ENCODE measurements around the gene RRP12.
"Not testable (repeated sequence)": the region's sequence is repeated elsewhere in the genome, so short reads cannot be mapped to it uniquely, and the experiment has no call there.

RRP12 gene

DNA sequence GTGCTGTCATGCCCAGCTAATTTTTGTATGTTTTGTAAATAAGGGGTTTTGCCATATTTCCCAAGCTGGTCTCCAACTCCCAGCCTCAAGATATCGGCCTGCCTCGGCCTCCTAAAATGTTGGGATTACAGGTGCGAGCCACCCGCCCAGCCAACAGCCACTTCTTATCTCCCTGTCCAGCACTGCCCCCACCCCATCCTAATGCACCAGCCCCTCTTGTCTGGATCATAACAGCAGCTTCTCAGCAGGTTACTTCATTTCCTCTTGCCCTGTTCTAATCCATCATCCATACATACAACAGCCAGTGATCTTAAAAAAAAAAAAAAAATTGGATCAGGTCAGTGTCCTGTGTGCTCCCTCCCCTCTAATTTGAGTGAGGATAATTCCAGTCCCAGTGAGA, 53.8 kb downstream of the RRP12 start:
- no peaks in the 10 kb centered on the region for H3K36me3 Mint-ChIP-seq (ENCODE audit: low read depth)
- H3K9me3 Mint-ChIP-seq: no peaks in the 10 kb centered on the region
- H3K27me3 Mint-ChIP-seq (ENCODE audit: low read depth): no peaks in the 10 kb centered on the region
- no peak overlapping the region for H3K4me3 Mint-ChIP-seq
- H3K27ac Mint-ChIP-seq: no peak overlapping the region
- no peaks in the 10 kb centered on the region for H3K4me1 Mint-ChIP-seq (ENCODE audit: low read depth)

DNA sequence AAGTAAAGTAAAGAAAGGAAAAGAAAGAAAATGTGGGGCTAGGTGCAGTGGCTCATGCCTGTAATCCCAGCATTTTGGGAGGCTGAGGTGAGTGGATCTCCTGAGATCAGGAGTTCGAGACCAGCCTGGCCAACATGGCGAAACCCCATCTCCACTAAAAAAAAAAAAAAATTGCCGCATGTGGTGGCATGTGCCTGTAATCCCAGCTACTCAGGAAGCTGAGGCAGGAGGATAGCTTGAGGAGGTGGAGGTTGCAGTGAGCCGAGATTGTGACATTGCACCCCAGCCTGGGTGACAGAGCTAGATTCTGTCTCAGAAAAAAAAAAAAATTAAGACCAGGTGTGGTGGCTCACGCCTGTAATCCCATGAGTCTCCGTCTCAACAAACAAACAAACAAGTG, 57.5 kb downstream of the RRP12 start:
- H3K36me3 Mint-ChIP-seq (ENCODE audit: low read depth); H3K9me3 Mint-ChIP-seq; H3K27ac Mint-ChIP-seq; H3K4me3 Mint-ChIP-seq; H3K4me1 Mint-ChIP-seq (ENCODE audit: low read depth): not testable (repeated sequence)
- peaks cover 10% of the 10 kb centered on the region for H3K27me3 Mint-ChIP-seq (ENCODE audit: low read depth)

DNA sequence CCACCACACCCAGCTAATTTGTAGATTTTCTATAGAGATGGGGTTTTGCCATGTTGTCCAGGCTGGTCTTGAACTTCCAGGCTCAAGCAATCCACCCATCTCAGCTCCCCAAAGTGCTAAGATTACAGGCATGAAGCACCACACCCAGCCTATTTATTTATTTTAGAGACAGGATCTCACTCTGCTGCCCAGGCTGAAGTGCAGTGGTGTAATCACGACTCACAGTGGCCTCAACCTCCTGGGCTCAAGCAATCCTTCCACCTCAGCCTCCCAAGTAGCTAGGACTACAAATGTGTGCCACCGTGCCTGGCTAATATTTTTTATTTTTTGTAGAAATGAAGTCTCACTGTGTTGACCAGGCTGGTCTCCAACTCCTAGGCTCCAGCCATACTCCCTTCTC, 59.7 kb downstream of the RRP12 start:
- H3K9me3 Mint-ChIP-seq: no peaks in the 10 kb centered on the region
- no peak overlapping the region for H3K4me3 Mint-ChIP-seq
- no peaks in the 10 kb centered on the region for H3K36me3 Mint-ChIP-seq (ENCODE audit: low read depth)
- H3K27me3 Mint-ChIP-seq (ENCODE audit: low read depth): peaks cover 31% of the 10 kb centered on the region
- H3K27ac Mint-ChIP-seq: no peak overlapping the region
- no peaks in the 10 kb centered on the region for H3K4me1 Mint-ChIP-seq (ENCODE audit: low read depth)

DNA sequence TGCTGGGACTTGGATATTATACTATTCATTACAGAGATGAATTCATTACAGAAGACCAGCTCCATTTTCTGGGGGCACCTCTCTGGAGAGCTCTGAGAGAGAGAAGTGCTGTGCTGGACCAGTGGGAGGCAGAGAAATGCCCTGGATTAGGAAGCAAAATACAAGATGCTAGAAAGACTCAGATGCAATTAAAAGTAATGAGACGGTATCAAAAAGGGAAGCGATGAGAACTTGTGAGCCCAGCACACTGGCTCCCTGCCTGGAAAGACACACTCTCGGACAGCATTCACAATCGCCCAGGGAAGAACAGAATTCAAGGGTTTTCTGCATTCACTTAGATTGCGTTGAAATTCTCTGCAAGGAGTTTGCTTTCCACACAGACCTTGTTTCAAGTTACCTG, 63.1 kb downstream of the RRP12 start:
- no peak overlapping the region for H3K27ac Mint-ChIP-seq
- H3K27me3 Mint-ChIP-seq (ENCODE audit: low read depth): peaks cover 35% of the 10 kb centered on the region
- peaks cover 6% of the 10 kb centered on the region for H3K36me3 Mint-ChIP-seq (ENCODE audit: low read depth)
- H3K9me3 Mint-ChIP-seq: no peaks in the 10 kb centered on the region
- H3K4me3 Mint-ChIP-seq: no peak overlapping the region
- H3K4me1 Mint-ChIP-seq (ENCODE audit: low read depth): peaks cover 9% of the 10 kb centered on the region

DNA sequence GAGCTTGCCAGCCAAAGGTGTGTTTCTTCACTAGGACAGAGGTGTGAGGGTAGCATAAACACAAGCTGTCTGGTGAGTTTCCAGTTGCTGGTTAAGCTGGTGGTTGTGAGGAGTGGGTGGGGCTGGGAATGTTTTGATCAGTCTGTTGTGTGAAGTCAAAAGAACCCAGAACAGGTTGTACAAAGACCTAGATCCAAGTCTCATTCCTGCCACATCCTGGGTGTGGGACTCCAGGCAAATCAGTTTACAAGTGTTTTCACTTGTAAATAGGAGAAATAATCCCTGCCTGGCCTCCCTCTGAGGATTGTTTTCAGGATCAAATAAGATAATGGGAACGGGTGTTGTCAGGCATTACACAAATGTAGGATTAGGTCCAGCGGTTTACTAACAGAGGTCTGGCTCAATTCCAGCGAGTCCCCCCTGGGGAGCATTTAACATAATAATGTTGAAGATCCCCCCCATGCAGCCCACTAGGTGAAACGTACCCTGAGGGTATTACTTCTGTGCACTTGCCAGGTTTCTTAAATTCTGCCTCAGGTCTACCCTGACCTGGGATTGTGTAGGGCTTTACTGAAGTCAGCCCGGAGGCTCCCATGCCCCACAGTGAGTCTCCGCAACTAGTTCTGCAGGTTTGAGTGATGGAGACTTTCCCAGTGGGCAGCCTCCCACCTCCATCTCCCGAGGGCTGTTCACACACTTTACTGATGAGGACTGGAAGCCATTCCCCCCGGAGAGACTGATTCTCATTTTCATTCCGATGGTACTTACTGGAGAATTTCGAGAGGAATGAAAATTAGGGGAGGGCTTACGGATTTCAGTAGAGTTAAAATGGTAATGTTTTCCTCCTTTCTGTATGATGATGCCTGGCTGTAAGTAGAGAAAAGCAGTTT, 64.0 kb downstream of the RRP12 start:
- Mint-ChIP-seq H3K36me3 (ENCODE audit: low read depth) (peaks cover 8% of the 10 kb centered on the region), H3K27me3 (ENCODE audit: low read depth) (peaks cover 35% of the 10 kb centered on the region), H3K9me3 (no peaks in the 10 kb centered on the region), H3K27ac (no peak overlapping the region), H3K4me1 (ENCODE audit: low read depth) (peaks cover 18% of the 10 kb centered on the region), H3K4me3 (no peak overlapping the region)

DNA sequence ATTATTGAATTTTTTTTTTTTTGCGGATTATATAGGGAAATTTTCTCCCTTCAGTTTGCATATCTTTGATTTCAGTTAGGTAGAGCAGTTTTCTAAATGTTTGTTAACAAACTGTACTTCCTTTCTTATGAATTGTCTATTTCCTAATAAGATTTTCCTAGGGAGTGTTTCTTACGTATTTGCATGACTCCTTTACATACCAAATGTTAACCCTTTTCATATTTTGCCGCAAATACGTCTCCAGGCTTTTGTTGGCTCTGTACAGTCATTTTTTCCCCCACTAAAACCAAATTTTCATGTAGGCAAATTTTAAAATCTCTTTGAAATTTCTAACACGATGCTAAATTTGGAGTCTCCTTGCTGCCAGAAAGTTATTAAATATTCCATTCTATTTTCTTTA, 64.7 kb downstream of the RRP12 start:
- H3K4me1 Mint-ChIP-seq (ENCODE audit: low read depth): peaks cover 21% of the 10 kb centered on the region
- H3K9me3 Mint-ChIP-seq: no peaks in the 10 kb centered on the region
- H3K27ac Mint-ChIP-seq: no peak overlapping the region
- H3K36me3 Mint-ChIP-seq (ENCODE audit: low read depth): peaks cover 8% of the 10 kb centered on the region
- H3K27me3 Mint-ChIP-seq (ENCODE audit: low read depth): peaks cover 31% of the 10 kb centered on the region
- H3K4me3 Mint-ChIP-seq: no peak overlapping the region

DNA sequence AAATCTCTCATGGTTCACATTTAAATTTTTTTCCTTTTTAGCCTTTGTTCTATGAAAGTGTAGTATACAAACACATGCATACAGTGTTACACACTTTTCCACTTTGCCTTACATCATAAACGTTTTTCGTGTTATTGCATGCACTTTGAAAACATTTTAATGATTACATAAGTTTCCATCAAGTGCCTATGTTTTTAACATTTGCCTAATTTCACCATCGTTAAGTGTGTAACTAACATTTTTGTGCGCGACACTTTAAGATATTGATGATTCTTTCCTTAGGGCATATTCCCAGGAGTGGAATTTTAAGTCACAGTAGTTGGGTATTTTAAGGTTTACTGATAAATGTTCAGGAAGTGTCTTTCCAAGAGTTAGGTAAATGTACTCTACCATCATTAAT, 65.1 kb downstream of the RRP12 start:
- Mint-ChIP-seq H3K27me3 (ENCODE audit: low read depth) (peaks cover 31% of the 10 kb centered on the region), H3K9me3 (no peaks in the 10 kb centered on the region), H3K4me1 (ENCODE audit: low read depth) (peaks cover 24% of the 10 kb centered on the region)

DNA sequence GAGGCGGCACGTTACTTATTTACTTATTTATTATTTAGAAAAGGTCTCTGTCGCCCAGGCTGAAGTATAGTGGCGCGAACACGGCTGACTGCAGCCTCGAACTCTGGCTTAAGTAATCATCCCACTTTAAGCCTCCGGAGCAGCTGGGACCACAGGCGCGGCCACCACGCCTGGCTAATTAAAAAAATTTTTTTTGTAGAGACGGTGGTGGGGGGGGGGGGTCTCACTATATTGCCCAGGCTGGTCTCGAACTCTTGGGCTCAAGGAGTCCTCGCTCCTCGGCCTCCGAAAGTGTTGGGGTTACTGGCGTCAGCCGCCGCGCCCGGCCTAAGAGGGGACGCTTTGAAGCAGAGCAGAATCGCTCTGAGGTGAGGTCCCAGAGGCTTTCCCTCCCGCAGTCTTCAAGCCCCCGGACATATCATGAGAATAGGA, 65.9 kb downstream of the RRP12 start:
- Mint-ChIP-seq H3K27ac (no peak overlapping the region), H3K9me3 (no peaks in the 10 kb centered on the region), H3K4me3 (peak overlapping the region; percentile 17), H3K27me3 (ENCODE audit: low read depth) (peaks cover 29% of the 10 kb centered on the region), H3K4me1 (ENCODE audit: low read depth) (peaks cover 24% of the 10 kb centered on the region), H3K36me3 (ENCODE audit: low read depth) (peaks cover 8% of the 10 kb centered on the region)

More for the DNA sequence above, 65.1 kb downstream of the RRP12 start:
- Mint-ChIP-seq H3K36me3 (ENCODE audit: low read depth) (peaks cover 8% of the 10 kb centered on the region), H3K27ac (peak overlapping the region; percentile 36), H3K4me3 (peak overlapping the region; percentile 65)

DNA sequence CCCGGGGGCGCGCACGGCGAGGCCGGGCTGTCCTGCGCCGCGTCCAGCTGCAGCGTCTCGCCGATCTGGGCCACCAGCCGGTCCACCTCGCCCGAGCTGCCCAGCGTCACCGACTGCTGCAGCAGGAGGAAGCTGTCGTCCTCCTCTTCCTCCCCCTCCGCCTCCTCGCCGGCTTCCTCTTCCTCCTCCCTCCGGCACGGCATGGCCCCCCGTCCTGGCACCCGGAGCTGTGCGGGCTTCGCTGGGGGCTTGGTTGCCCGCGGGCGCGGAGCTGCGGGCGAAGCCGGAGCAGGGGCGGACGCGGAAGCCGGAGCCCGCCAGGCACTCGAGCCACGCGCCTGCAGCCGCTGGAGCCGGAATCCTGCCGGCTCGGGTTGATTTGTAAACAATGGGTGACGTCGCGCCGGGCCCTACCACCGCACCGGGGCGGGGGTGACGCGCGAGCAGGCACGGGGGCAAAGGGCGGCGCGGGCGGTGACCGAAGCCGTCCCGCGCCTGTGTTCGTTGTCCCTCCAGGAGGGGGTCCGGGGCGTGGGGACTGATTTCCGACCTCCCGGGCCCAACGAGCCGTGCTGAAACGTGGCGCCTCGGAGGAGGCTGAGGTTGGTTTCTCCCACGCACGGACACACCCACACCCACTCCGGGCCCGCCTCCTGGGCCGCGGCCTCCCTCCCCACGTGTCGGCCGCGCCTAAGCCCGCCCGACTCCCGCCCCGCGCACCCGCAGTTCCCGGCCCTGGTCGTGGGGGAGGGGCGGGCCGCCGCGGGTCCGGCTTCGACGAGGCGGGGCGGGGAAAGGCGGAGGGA, 66.6 kb downstream of the RRP12 start, which contains the start of gene FRAT2:
TSS of gene FRAT2 (minus strand) at position 360 of the 806 bp plus-strand sequence. CDS start at position 203, 157 bp downstream.
- H3K4me3 Mint-ChIP-seq: peak within 1 kb of the TSS; percentile 85
- peaks cover 27% of the 10 kb centered on the region for H3K4me1 Mint-ChIP-seq (ENCODE audit: low read depth)
- peaks cover 25% of the 10 kb centered on the region for H3K27me3 Mint-ChIP-seq (ENCODE audit: low read depth)
- peaks cover 12% of the 10 kb centered on the region for H3K36me3 Mint-ChIP-seq (ENCODE audit: low read depth)
- no peaks in the 10 kb centered on the region for H3K9me3 Mint-ChIP-seq
- H3K27ac Mint-ChIP-seq: peak within 1 kb of the TSS; percentile 86

DNA sequence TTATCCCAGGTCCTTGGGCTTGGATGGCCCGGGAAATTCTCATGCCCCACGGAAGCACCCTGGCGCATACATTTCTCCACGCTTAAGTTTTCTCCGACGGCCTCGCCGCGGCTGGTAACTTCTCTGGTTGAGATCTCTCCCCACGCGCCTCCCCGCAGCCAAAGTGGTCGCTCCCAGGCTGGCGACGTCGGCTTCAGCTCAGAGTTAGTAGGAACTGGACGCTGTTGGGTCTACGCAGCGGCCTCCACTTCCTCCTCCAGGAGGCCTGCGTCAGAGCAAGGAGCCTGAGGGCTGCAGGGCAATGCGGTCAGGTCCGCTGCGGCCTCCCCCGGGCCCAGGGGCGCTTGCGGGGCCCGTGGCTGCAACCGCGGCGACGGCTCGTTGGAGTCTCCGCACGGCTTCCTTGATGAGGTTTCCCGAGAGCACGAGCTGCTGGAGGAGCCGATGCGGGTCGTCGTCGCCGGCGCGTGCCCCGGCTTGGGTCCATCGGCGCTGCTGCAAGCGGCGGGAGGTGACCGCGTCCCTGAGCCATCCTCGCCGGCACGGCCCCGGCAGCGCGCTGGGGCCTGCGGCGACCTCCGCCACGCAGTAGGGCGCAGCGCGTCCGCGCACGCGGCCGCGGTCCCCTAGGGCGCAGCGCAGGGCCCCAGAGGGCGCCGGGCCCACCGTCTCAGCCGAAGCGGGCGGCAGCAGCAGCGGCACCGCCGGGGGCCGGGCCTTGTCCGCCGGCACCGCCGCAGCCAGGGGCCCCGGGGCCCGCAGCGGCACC, 67.4 kb downstream of the RRP12 start:
- H3K27ac Mint-ChIP-seq: peak overlapping the region; percentile 71

DNA sequence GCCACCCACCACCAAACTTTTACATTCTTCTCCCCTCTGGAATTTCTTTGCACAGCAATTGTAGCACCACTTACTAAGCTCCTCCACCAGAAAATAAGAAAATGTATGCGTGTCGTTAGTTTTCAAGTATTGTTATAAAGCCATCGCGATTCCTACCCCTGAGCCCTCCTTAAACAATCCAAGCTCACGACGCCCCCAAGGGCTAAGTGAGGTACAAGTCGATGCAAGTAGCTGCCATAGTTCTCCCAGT, 67.9 kb downstream of the RRP12 start:
- H3K4me3 Mint-ChIP-seq: peak overlapping the region; percentile 85
- H3K36me3 Mint-ChIP-seq (ENCODE audit: low read depth): peaks cover 16% of the 10 kb centered on the region
- H3K27me3 Mint-ChIP-seq (ENCODE audit: low read depth): peaks cover 23% of the 10 kb centered on the region
- no peaks in the 10 kb centered on the region for H3K9me3 Mint-ChIP-seq
- peaks cover 32% of the 10 kb centered on the region for H3K4me1 Mint-ChIP-seq (ENCODE audit: low read depth)
- H3K27ac Mint-ChIP-seq: peak overlapping the region; percentile 71

More for the DNA sequence above, 67.4 kb downstream of the RRP12 start:
- H3K9me3 Mint-ChIP-seq: no peaks in the 10 kb centered on the region
- H3K36me3 Mint-ChIP-seq (ENCODE audit: low read depth): peaks cover 15% of the 10 kb centered on the region
- H3K4me3 Mint-ChIP-seq: peak overlapping the region; percentile 85
- peaks cover 25% of the 10 kb centered on the region for H3K27me3 Mint-ChIP-seq (ENCODE audit: low read depth)
- H3K4me1 Mint-ChIP-seq (ENCODE audit: low read depth): peaks cover 30% of the 10 kb centered on the region

DNA sequence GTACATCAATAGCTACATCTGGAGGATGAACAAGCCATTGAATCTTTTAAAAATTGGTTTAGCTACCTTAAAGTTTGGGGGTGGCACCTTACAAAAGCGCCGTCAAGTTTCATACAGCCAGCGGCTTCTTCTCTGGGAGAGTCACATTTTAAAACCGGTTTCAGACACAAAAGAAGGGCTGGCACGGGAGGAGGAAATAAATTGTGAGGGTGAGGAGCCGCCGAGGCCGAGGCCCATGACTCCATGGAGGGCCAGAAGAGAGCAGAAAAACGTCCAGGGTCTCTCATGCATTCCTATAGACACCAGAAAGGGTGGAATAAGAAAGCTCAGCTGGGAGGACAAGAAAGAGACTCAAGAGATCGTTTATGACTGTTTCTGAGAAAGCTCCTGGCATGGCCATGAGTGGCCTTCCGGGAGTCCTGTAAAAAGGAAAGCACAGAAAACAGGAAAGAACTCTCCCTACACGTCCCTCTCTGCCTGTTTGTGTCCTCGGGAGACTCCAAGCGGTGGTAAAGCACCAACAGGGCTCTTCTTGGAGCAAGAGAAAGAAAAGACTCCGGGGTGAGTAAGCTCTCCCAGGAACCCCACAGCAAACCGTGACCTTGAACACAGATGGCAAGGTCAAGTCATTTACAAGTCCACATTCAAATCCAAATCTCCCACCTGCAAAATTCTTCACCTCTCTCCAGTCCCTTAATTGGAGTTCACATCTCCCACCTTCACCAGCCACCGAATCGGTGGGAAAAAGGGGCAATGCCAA, 68.4 kb downstream of the RRP12 start:
- Mint-ChIP-seq H3K9me3 (no peaks in the 10 kb centered on the region), H3K4me3 (peak overlapping the region; percentile 85), H3K27me3 (ENCODE audit: low read depth) (peaks cover 18% of the 10 kb centered on the region), H3K36me3 (ENCODE audit: low read depth) (peaks cover 16% of the 10 kb centered on the region), H3K4me1 (ENCODE audit: low read depth) (peaks cover 35% of the 10 kb centered on the region), H3K27ac (peak overlapping the region; percentile 71)

DNA sequence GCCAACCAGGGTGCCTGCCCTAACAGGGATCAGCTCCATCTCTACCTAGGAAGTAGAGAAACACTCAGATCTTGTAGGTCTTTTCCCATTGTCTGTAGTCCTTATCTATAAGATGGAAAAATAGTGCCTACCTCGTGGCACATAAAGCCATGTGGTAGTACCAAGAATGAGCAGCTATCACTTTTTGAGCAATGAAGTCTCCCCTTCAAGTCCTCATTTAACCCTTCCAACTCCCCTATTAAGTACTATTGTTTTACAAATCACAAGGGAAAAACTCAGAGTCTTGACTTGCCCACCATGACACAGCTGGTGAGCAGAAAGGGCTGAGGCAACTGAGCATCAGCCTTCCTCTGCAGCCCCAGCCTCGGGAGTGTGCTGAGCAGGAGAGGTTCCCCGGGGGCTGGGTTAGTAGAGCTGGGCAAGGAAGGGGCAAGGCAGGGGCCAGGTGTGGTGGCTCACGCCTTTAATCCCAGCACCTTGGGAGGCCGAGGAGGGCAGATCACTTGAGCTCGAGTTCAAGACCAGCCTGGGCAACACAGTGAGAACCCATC, 69.9 kb downstream of the RRP12 start:
- Mint-ChIP-seq H3K27me3 (ENCODE audit: low read depth) (peaks cover 3% of the 10 kb centered on the region), H3K9me3 (no peaks in the 10 kb centered on the region), H3K4me1 (ENCODE audit: low read depth) (peaks cover 42% of the 10 kb centered on the region), H3K27ac (no peak overlapping the region), H3K4me3 (peak overlapping the region; percentile 36), H3K36me3 (ENCODE audit: low read depth) (peaks cover 16% of the 10 kb centered on the region)

Measured in T-helper 1 cell treated with Interleukin-12 subunit alpha and Interleukin-12 subunit beta and Interleukin-4 antibody, amounts not matched to agents 30 μg/mL and 1 μg/mL, for 36 hours (primary cell).